Bronchial epithelial cell (primary cell): ENCODE measurements around the gene PDGFA. TPM values are rescaled to one million over a fixed set of nuclear protein-coding genes. Genes with fewer than 3 reads are reported as not detected.
"Not testable (repeated sequence)": the region's sequence is repeated elsewhere in the genome, so short reads cannot be mapped to it uniquely, and the experiment has no call there.

Experiments used
- DNase-seq: peaks from one replicate; pipeline ENCODE4 v3.0.0-alpha.2; 2010; ENCODE audit warnings: low read depth
- FAIRE-seq: peaks from 2 replicates; lab custom pipeline; 2011; peaks lifted over from hg19 to GRCh38; lab: Jason Lieb, UNC
- H3K27me3 ChIP-seq: 2 replicates; pipeline ENCODE4 v1.5.1; 2011; ENCODE audit warnings: low read length; ENCODE audit not compliant: control insufficient read depth, insufficient read depth
- H3K36me3 ChIP-seq: 2 replicates; pipeline ENCODE4 v1.5.1; 2011; ENCODE audit warnings: low read length; ENCODE audit not compliant: control insufficient read depth, insufficient read depth
- H3K4me3 ChIP-seq: 2 replicates; pipeline ENCODE4 v1.5.1; 2011; ENCODE audit warnings: mild to moderate bottlenecking, low read depth, low read length, control low read depth
- CTCF ChIP-seq: IDR thresholded peaks from 2 replicates; pipeline ENCODE4 v1.5.1; 2011; ENCODE audit warnings: mild to moderate bottlenecking, moderate library complexity, low read length, control low read depth, inconsistent platforms; ENCODE audit not compliant: insufficient read depth, severe bottlenecking
- total RNA-seq: library from RNA; depleted of rRNA; stranded (reverse); fragments of >200 nt; gene quantifications from 2 replicates; pipeline ENCODE4 v1.2.1, GENCODE V29; 2014

PDGFA gene
- total RNA-seq, 1 donor from 2014 or later = 64.8 TPM

GRCh38 chr7:552868-553635, 33.4 kb upstream of the PDGFA start:
- FAIRE-seq (no peak), DNase-seq (no peak)
- Histone ChIP-seq H3K36me3 (no peaks in the 10 kb centered on the region), H3K27me3 (no peaks in the 10 kb centered on the region), H3K4me3 (no peak overlapping the region)
- no peak for TF ChIP-seq CTCF

GRCh38 chr7:552151-552867, 32.7 kb upstream of the PDGFA start:
- not testable (repeated sequence) for FAIRE-seq

GRCh38 chr7:551615-551970, 31.9 kb upstream of the PDGFA start:
- not testable (repeated sequence) for H3K4me3 ChIP-seq, H3K36me3 ChIP-seq, H3K27me3 ChIP-seq, DNase-seq, FAIRE-seq

More at GRCh38 chr7:552151-552867, 32.7 kb upstream of the PDGFA start:
- not testable (repeated sequence) for H3K4me3 ChIP-seq, DNase-seq, H3K27me3 ChIP-seq, H3K36me3 ChIP-seq

GRCh38 chr7:550881-551614, 31.4 kb upstream of the PDGFA start:
- no peak for TF ChIP-seq CTCF
- H3K36me3 ChIP-seq = no peaks in the 10 kb centered on the region
- no peak for DNase-seq
- no peaks in the 10 kb centered on the region for H3K27me3 ChIP-seq
- H3K4me3 ChIP-seq = no peak overlapping the region
- FAIRE-seq = no peak

GRCh38 chr7:549891-550625, 30.4 kb upstream of the PDGFA start:
- Histone ChIP-seq H3K27me3 (no peaks in the 10 kb centered on the region), H3K36me3 (no peaks in the 10 kb centered on the region), H3K4me3 (no peak overlapping the region)
- no peak for DNase-seq
- FAIRE-seq = no peak
- TF ChIP-seq CTCF = no peak

GRCh38 chr7:549066-549890, 29.6 kb upstream of the PDGFA start:
- Histone ChIP-seq H3K4me3 (no peak overlapping the region), H3K27me3 (no peaks in the 10 kb centered on the region), H3K36me3 (no peaks in the 10 kb centered on the region)
- no peak for DNase-seq
- no peak for FAIRE-seq
- no peak for TF ChIP-seq CTCF
